Suppressor macrophage treated with lipopolysaccharide for 4 hours (primary cell): Measurements from ENCODE around the gene DYNLRB1.
A peak's percentile ranks its signal among the peaks of the same experiment; 100 is the strongest.

Experiments used
- DNase-seq: peaks from one replicate; pipeline ENCODE4 v3.0.0-alpha.2; 2020

DYNLRB1 gene

GRCh38 chr20:34579979-34580940, 64.0 kb downstream of the DYNLRB1 start:
- no peak for DNase-seq

- DNase-seq, result peak; percentile 70
Observed at GRCh38 chr20:34581341-34582184, 65.3 kb downstream of the DYNLRB1 start.

DNA sequence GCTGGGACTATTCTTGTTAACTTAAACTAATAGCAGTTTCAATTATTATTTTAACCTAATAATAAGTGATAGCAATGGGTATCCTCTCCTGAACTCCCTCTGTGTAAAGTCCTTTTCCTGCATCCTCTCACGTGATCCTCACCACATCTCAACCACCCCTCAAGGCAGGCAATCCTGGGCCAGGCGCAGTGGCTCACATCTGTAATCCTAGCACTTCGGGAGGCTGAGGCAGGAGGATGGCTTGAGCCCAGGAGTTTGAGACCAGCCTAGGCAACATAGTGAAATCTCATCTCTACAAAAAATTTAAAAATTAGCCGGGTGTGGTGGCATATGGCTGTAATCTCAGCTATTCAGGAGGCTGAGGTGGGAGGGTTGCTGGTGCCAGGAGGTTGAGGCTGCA, 66.0 kb downstream of the DYNLRB1 start:
- no peak for DNase-seq

GRCh38 chr20:34582911-34583310, 66.7 kb downstream of the DYNLRB1 start:
- DNase-seq, result no peak

- no peak for DNase-seq
Observed at GRCh38 chr20:34583544-34583943, 67.3 kb downstream of the DYNLRB1 start.

- DNase-seq, result no peak
Observed at GRCh38 chr20:34585019-34585418, 68.8 kb downstream of the DYNLRB1 start.

DNA sequence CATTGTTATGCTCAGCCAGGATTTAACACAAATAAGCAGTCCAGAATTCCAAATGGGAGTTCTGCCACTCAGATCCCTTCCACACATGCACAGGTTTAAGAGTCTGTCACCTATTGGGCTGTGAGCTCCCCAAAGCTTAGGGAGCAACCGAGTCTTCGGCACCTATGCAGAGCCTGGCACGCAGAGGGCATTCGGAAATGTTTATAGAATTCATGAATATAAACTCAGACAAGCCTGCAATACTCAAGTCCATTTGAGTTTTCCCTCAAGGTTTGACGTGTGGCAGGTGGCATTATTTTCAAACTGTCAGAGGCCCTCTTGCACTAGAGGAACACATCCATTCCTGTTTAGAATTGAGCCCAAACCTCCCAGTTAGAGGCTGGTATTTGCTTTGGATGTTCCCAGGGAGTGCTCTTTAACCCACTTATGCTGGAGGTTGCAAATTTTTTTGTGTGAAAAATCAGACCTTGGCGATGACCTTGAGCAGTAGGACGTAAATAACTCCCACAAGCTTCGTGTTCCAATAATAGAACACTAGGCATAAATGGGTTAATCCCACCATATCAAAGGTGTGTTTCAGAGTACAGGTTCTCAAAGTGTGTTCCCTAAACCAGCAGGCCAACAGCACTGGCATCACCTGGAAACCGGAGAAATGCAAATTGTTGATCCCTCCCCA, 70.4 kb downstream of the DYNLRB1 start:
- DNase-seq, result no peak
